H1 (cell line): ENCODE data around the gene GPD1. TPM values are rescaled to one million over a fixed set of nuclear protein-coding genes. Genes with fewer than 3 reads are reported as not detected.

Source experiments
- polyA plus RNA-seq, 7 experiments: library from polyadenylated mRNA; depleted of rRNA in 3 of 7; stranded (reverse) in 5 of 7; unstranded in 2 of 7; fragments of >200 nt in 5 of 7; fragments of 200-250 nt in 2 of 7; gene quantifications; 1 replicate in 5 of 7; 2 replicates in 1 of 7; 4 replicates in 1 of 7; pipeline versions ENCODE4 v1.2.1 to v1.2.3, GENCODE V29; 2011 to 2013; ENCODE audit warnings: missing spikeins in 2 of 7, mixed read lengths in 2 of 7
- total RNA-seq: library from RNA; stranded (reverse); fragmentation: NEBNext Ultra II Directional; extraction: Animal tissue kit (Norgen Biotek cat#: 25700); gene quantifications from 2 replicates; pipeline ENCODE4 v1.2.1, GENCODE V29; 2021
- TF ChIP-seq, protein P1 (sequence below): fragments of 300-600 bp; sonication (generic); IDR thresholded peaks from 2 replicates; pipeline ENCODE4 v1.7.1; 2012; ENCODE audit warnings: low read length, moderate library complexity, mild to moderate bottlenecking, inconsistent platforms; ENCODE audit not compliant: insufficient replicate concordance

The GPD1 gene
- total and polyA plus RNA-seq, 2 of the 8 experiments (the other 6 are each of a cell fraction or from before 2014, with no cell fraction given) = 0.45 to 0.74 TPM

DNA sequence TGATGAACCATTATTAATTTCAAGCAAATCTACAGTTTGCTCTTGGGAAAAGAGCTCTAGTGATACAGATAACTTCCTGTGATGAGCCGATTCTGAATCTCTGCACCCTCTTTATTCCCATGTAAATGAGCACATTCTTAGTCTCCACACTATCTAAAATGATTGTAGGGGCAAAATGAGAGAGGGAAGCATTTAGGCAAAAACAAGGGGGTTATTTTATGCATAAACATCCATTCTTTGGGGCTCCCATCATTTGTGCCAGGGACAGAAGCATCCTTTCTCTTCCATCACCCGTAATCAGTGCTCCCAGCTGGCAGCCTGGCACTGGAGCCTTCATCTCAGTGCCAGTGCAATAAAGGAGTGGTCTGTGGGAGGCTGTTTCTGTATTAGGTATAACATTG is 1.7 kb upstream of the GPD1 start (continued):
- TF ChIP-seq, protein P1, sequence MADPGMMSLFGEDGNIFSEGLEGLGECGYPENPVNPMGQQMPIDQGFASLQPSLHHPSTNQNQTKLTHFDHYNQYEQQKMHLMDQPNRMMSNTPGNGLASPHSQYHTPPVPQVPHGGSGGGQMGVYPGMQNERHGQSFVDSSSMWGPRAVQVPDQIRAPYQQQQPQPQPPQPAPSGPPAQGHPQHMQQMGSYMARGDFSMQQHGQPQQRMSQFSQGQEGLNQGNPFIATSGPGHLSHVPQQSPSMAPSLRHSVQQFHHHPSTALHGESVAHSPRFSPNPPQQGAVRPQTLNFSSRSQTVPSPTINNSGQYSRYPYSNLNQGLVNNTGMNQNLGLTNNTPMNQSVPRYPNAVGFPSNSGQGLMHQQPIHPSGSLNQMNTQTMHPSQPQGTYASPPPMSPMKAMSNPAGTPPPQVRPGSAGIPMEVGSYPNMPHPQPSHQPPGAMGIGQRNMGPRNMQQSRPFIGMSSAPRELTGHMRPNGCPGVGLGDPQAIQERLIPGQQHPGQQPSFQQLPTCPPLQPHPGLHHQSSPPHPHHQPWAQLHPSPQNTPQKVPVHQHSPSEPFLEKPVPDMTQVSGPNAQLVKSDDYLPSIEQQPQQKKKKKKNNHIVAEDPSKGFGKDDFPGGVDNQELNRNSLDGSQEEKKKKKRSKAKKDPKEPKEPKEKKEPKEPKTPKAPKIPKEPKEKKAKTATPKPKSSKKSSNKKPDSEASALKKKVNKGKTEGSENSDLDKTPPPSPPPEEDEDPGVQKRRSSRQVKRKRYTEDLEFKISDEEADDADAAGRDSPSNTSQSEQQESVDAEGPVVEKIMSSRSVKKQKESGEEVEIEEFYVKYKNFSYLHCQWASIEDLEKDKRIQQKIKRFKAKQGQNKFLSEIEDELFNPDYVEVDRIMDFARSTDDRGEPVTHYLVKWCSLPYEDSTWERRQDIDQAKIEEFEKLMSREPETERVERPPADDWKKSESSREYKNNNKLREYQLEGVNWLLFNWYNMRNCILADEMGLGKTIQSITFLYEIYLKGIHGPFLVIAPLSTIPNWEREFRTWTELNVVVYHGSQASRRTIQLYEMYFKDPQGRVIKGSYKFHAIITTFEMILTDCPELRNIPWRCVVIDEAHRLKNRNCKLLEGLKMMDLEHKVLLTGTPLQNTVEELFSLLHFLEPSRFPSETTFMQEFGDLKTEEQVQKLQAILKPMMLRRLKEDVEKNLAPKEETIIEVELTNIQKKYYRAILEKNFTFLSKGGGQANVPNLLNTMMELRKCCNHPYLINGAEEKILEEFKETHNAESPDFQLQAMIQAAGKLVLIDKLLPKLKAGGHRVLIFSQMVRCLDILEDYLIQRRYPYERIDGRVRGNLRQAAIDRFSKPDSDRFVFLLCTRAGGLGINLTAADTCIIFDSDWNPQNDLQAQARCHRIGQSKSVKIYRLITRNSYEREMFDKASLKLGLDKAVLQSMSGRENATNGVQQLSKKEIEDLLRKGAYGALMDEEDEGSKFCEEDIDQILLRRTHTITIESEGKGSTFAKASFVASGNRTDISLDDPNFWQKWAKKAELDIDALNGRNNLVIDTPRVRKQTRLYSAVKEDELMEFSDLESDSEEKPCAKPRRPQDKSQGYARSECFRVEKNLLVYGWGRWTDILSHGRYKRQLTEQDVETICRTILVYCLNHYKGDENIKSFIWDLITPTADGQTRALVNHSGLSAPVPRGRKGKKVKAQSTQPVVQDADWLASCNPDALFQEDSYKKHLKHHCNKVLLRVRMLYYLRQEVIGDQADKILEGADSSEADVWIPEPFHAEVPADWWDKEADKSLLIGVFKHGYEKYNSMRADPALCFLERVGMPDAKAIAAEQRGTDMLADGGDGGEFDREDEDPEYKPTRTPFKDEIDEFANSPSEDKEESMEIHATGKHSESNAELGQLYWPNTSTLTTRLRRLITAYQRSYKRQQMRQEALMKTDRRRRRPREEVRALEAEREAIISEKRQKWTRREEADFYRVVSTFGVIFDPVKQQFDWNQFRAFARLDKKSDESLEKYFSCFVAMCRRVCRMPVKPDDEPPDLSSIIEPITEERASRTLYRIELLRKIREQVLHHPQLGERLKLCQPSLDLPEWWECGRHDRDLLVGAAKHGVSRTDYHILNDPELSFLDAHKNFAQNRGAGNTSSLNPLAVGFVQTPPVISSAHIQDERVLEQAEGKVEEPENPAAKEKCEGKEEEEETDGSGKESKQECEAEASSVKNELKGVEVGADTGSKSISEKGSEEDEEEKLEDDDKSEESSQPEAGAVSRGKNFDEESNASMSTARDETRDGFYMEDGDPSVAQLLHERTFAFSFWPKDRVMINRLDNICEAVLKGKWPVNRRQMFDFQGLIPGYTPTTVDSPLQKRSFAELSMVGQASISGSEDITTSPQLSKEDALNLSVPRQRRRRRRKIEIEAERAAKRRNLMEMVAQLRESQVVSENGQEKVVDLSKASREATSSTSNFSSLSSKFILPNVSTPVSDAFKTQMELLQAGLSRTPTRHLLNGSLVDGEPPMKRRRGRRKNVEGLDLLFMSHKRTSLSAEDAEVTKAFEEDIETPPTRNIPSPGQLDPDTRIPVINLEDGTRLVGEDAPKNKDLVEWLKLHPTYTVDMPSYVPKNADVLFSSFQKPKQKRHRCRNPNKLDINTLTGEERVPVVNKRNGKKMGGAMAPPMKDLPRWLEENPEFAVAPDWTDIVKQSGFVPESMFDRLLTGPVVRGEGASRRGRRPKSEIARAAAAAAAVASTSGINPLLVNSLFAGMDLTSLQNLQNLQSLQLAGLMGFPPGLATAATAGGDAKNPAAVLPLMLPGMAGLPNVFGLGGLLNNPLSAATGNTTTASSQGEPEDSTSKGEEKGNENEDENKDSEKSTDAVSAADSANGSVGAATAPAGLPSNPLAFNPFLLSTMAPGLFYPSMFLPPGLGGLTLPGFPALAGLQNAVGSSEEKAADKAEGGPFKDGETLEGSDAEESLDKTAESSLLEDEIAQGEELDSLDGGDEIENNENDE = no peak
